Measurements from ENCODE around the gene TNFRSF8.

DNA sequence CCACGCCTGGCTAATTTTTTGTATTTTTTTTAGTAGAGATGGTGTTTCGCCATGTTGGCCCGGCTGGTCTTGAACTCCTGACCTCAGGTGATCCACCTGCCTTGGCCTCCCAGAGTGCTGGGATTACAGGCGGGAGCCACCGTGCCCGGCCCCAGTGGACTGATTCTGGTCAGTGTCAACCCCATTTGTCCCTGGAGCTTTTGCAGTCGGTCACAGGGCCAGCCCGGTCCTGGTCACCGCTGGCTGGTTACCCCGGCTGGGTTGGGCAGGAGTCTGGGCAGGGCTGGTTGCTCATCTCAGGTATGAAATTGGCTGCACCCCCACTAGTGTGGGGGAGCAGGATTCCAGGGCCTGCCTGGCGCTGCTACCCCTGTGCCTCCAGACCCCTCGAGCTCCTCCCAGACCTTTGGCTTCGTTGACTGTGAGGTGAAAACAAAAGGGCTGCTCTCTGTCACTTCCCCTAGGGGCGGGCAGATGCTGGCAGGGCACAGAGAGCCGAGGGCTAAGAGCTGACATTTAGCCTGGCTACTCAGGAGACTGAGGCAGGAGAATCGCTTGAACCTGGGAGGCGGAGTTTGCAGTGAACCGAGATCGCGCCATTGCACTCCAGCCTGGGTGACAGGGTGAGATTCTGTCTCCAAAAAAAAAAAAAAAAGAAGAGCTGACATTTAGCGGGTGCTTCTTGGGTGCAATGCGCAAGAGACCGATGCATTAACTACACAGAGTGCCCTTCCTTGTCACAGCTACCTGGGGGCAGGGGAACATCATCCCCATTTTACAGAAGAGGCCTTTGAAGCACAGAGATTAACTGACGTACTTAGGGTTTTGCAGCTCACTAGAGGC, 114.3 kb downstream of the TNFRSF8 start:
- TF ChIP-seq, protein P1, sequence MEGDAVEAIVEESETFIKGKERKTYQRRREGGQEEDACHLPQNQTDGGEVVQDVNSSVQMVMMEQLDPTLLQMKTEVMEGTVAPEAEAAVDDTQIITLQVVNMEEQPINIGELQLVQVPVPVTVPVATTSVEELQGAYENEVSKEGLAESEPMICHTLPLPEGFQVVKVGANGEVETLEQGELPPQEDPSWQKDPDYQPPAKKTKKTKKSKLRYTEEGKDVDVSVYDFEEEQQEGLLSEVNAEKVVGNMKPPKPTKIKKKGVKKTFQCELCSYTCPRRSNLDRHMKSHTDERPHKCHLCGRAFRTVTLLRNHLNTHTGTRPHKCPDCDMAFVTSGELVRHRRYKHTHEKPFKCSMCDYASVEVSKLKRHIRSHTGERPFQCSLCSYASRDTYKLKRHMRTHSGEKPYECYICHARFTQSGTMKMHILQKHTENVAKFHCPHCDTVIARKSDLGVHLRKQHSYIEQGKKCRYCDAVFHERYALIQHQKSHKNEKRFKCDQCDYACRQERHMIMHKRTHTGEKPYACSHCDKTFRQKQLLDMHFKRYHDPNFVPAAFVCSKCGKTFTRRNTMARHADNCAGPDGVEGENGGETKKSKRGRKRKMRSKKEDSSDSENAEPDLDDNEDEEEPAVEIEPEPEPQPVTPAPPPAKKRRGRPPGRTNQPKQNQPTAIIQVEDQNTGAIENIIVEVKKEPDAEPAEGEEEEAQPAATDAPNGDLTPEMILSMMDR (IDR thresholded peaks at IDR 0.05): no peak
- no peak for TF ChIP-seq POLR2A (IDR thresholded peaks at IDR 0.05)
